Measurements from ENCODE around the gene SDSL.

SDSL gene

GRCh38 chr12:113396828-113397496, 25.2 kb upstream of the SDSL start:
- DNase-seq (ENCODE audit: low read depth) = no peak

DNA sequence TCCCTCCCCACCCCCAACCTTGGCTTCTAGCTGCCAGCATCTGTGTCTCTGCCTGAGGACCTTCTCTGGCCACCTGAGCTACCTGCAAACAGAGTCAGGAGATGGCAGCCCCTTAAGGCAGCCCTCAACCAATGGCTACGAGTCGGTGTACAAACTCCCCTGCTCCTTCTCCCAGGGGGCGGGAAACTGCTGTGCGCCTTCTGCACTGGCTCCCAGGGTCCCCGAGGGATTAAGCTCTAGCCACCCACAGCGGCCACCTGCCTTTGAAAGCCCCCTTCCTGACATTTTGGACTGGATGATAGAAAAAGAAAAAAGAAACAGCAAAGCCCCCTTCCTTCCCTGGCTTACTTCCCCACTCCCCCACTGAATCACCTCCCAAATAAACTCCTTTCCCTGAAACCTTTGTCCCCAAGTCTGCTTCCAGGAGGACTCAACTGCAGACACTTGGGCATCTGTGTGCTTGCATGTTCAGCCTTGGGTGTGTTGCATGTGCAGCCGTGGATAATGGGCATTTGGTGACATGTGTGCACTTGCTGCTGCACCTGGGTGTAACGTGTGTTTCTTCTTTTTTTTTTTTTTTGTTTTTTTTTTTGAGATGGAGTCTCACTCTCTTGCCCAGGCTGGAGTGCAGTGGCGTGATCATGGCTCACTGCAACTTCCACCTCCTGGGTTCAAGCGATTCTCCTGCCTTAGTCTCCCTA, 24.5 kb upstream of the SDSL start:
- DNase-seq (ENCODE audit: low read depth) = no peak

GRCh38 chr12:113398346-113399290, 23.6 kb upstream of the SDSL start:
- no peak for DNase-seq (ENCODE audit: low read depth)

GRCh38 chr12:113399490-113399889, 22.7 kb upstream of the SDSL start:
- DNase-seq (ENCODE audit: low read depth) = no peak

DNA sequence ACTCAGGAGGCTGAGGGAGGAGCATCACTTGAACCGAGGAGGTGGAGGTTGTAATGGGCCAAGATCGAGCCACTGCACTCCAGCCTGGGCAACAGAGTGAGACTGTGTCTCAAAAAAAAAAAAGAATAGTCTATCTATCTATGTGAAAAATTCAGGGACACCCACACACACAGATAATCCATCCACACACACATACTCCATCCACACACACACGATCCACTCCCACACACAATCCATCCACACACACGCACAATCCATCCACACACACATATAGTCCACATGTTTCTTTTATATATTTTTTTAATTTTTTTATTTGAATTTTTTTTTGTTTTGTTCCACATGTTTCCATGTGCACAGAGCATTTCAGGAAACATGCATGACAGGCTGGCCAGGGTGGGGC, 21.8 kb upstream of the SDSL start:
- DNase-seq (ENCODE audit: low read depth) = no peak

GRCh38 chr12:113401066-113402000, 20.8 kb upstream of the SDSL start:
- no peak for DNase-seq (ENCODE audit: low read depth)

- DNase-seq (ENCODE audit: low read depth) = no peak
Measured at GRCh38 chr12:113402586-113403260, 19.5 kb upstream of the SDSL start.

- peak; percentile 38 for DNase-seq (ENCODE audit: low read depth)
Measured at GRCh38 chr12:113403435-113404415, 18.5 kb upstream of the SDSL start, which contains the start of gene SDS. Gene SDS, minus strand, starts transcription at chr12:113403887. Its CDS starts 4,179 bp downstream, at chr12:113399708.

DNA sequence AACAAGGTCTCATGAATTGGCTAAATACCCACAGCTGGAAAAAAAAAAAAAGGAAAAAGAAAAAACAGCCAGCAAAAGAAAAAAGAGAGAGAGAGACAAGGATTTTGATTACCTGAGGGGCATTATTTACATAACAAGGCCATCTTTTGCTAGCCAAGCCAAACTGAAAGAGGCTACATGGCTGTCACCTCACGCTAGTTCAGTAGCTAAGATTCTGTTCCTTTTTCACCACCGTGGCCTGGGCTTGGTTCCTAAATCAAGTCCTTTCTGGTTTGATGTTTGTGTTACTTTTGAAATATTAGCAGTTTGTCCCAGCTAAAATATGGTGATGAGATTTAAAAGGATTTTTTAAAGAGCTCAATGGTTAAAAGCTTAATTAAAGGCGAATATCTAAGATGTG, 16.5 kb upstream of the SDSL start:
- no peak for DNase-seq (ENCODE audit: low read depth)

DNA sequence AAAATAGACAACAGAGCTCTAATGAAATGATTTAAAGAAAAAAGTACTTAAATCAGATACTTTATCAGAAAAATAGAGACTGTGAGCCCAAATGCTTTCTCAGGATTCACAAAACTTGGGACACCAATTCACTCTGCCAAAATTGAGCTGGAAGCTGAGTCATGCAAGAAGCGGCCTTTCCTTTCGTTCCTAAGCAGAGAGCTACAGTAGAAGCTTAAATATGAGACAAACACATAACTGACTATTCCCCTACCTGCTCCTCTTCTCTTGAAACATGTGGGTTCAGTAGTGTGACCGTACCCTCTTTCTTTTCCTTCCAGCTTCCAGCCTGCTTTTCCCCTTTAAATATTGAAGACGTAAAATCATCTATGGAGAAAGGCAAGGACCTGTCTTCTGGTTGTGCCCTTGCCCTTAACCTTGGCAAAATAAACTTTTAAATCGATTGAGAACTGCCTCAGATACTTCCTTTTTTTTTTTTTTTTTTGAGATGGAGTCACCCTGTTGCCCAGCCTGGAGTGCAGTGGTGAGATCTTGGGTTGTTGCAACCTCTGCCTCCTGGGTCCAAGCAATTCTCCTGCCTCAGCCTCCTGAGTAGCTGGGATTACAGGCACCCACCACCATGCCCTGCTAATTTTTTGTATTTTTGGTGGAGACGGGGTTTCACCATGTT, 14.1 kb upstream of the SDSL start:
- peak; percentile 61 for DNase-seq (ENCODE audit: low read depth)

DNA sequence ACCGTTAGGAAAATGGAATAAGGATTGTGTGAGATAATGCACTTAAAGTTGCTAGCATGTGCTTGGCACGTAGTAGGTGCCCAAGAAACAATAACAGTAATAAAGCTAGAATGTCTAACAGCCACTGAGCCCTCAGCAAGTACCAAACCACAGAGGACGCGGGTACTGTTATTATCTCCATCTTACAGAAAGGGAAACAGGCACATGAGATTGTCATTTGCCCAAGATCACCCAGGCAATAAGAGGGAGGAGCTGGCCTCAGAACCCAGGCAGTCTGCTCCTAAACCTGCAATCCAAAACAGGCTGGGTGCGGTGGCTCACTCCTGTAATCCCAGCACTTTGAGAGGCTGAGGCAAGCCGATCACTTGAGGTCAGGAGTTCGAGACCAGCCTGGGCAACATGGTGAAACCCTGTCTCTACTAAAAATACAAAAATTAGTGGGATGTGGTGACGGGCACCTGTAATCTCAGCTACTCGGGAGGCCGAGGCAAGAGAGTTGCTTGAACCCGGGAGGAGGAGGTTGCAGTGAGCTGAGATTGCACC, 13.4 kb upstream of the SDSL start:
- no peak for DNase-seq (ENCODE audit: low read depth)

GRCh38 chr12:113409462-113410124, 12.6 kb upstream of the SDSL start:
- no peak for DNase-seq (ENCODE audit: low read depth)

DNA sequence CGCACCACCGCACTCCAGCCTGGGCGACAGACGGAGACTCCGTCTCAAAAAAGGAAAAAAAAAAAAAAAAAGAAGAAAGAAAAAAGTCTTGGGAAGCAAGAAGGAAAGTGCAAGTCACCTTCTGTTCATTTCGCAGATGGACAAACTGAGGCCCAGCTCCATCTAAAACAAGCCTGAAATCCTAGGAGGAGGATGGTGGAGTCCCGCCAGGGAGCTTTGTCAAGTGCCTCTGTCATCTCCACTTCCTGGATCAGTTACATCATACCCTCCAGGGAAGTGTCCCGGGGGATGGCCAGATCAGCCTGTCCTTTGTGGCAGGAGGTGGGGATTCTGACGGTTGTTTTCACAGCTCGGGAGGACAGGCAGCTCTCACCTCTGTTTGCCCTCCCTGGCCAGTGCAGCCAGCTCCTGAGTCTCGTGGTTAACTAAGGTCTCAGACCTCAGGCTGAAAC, 8.7 kb upstream of the SDSL start:
- DNase-seq (ENCODE audit: low read depth) = peak; percentile 24

DNA sequence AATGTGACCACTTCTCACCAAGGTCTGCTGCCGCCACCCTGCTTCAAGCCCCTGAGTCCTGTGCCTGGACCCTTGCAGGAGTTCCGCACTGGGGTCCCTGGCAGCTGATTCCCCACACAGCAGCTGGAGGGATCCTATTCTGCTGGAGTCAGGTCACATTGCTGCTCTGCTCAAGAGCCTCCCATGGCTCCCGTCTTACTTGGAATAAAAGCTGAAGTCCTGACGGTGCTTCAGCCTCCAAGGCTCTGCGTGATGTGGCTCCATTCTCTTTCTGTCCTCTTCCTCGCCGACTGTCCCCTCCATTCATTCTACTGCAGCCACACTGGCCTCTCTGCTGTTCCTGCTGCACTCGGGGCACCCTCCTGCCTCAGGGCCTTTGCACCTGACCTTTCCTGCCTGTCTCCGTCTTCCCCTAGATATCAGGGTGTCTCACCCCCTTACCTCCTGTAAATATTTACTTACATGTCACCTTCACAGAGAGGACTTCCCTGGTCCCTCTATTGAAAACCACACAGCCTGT, 7.6 kb upstream of the SDSL start:
- DNase-seq (ENCODE audit: low read depth) = no peak

- DNase-seq (ENCODE audit: low read depth) = peak; percentile 36
Measured at GRCh38 chr12:113416091-113416754, 6.0 kb upstream of the SDSL start.

- DNase-seq (ENCODE audit: low read depth) = peak; percentile 18
Measured at GRCh38 chr12:113418213-113418879, 3.8 kb upstream of the SDSL start.
